Fibroblast of lung (primary cell): ENCODE results near the gene ZNF581. TPM values are rescaled to one million over a fixed set of nuclear protein-coding genes. Genes with fewer than 3 reads are reported as not detected.

Experiments
- DNase-seq, 2 donors: peaks; one replicate each; pipeline versions ENCODE4 v3.0.0 to v3.0.0-alpha.2; 2010; ENCODE audit warnings: low read depth in 2 of 2
- H2AFZ ChIP-seq: 2 replicates; pipeline ENCODE4 v1.5.1; 2012; ENCODE audit warnings: low read length, control low read depth, inconsistent platforms
- H3K27ac ChIP-seq: 2 replicates; pipeline ENCODE4 v1.5.1; 2011; ENCODE audit warnings: low read length, control low read depth; ENCODE audit not compliant: insufficient read depth
- H3K27me3 ChIP-seq: 2 replicates; pipeline ENCODE4 v1.5.1; 2011; ENCODE audit warnings: mild to moderate bottlenecking, low read length; ENCODE audit not compliant: control insufficient read depth, insufficient read depth
- H3K36me3 ChIP-seq: 2 replicates; pipeline ENCODE4 v1.5.1; 2011; ENCODE audit warnings: low read length; ENCODE audit not compliant: control insufficient read depth, insufficient read depth
- H3K4me1 ChIP-seq: 2 replicates; pipeline ENCODE4 v1.5.1; 2011; ENCODE audit warnings: low read length; ENCODE audit not compliant: control insufficient read depth, insufficient read depth; ENCODE audit errors: extremely low read depth
- H3K4me2 ChIP-seq: 2 replicates; pipeline ENCODE4 v1.5.1; 2011; ENCODE audit warnings: low read length, control low read depth; ENCODE audit not compliant: insufficient read depth; ENCODE audit errors: extremely low read depth
- H3K4me3 ChIP-seq, 4 experiments: fragments of 200-600 bp in 1 of 4; sonication (generic) in 1 of 4; replicated peaks in 1 of 4; 2 replicates each; pipeline ENCODE4 v1.5.1; 2011 to 2016; ENCODE audit warnings: low read length in 4 of 4, low read depth in 3 of 4, mild to moderate bottlenecking in 3 of 4, control low read depth in 2 of 4, inconsistent platforms in 1 of 4, mixed read lengths in 1 of 4; ENCODE audit not compliant: insufficient read depth in 1 of 4; ENCODE audit errors: control extremely low read depth in 1 of 4
- H3K79me2 ChIP-seq: 2 replicates; pipeline ENCODE4 v1.5.1; 2012; ENCODE audit warnings: mild to moderate bottlenecking, low read length, inconsistent platforms; ENCODE audit not compliant: control insufficient read depth, insufficient read depth
- H3K9ac ChIP-seq: 2 replicates; pipeline ENCODE4 v1.5.1; 2011; ENCODE audit warnings: mild to moderate bottlenecking, low read length, control low read depth; ENCODE audit not compliant: insufficient read depth
- H3K9me3 ChIP-seq: 2 replicates; pipeline ENCODE4 v1.5.1; 2012; ENCODE audit warnings: low read depth, low read length; ENCODE audit not compliant: control insufficient read depth, insufficient read depth
- H4K20me1 ChIP-seq: 2 replicates; pipeline ENCODE4 v1.5.1; 2011; ENCODE audit warnings: low read length; ENCODE audit not compliant: control insufficient read depth, insufficient read depth; ENCODE audit errors: extremely low read depth
- EZH2 ChIP-seq: IDR thresholded peaks from 2 replicates; pipeline ENCODE4 v1.5.1; 2012; ENCODE audit warnings: low read length, control low read depth, mild to moderate bottlenecking; ENCODE audit errors: missing control alignments
- polyA plus RNA-seq, 2 donors: library from polyadenylated mRNA; depleted of rRNA in 1 of 2; stranded (reverse) in 1 of 2; unstranded in 1 of 2; fragments of >200 nt; gene quantifications; 2 replicates each; pipeline ENCODE4 v1.2.1, GENCODE V29; 2011 to 2012; ENCODE audit warnings: missing spikeins in 1 of 2
- total RNA-seq: library from RNA; depleted of rRNA; stranded (reverse); fragments of >200 nt; gene quantifications from 2 replicates; pipeline ENCODE4 v1.2.1, GENCODE V29; 2014
- TF ChIP-seq, protein P1 (sequence below), 2 donors: IDR thresholded peaks in 1 of 2; conservative IDR thresholded peaks in 1 of 2; 1 replicate in 1 of 2; 2 replicates in 1 of 2; pipeline ENCODE4 v1.5.1; 2011 to 2012; ENCODE audit warnings: low read length in 2 of 2, control low read depth in 1 of 2, inconsistent platforms in 1 of 2, low read depth in 1 of 2, mild to moderate bottlenecking in 1 of 2

The ZNF581 gene
- total and polyA plus RNA-seq, 2 donors (not counting 1 experiment from before 2014, with no cell fraction given) = 9.2 to 33.4 TPM

DNA sequence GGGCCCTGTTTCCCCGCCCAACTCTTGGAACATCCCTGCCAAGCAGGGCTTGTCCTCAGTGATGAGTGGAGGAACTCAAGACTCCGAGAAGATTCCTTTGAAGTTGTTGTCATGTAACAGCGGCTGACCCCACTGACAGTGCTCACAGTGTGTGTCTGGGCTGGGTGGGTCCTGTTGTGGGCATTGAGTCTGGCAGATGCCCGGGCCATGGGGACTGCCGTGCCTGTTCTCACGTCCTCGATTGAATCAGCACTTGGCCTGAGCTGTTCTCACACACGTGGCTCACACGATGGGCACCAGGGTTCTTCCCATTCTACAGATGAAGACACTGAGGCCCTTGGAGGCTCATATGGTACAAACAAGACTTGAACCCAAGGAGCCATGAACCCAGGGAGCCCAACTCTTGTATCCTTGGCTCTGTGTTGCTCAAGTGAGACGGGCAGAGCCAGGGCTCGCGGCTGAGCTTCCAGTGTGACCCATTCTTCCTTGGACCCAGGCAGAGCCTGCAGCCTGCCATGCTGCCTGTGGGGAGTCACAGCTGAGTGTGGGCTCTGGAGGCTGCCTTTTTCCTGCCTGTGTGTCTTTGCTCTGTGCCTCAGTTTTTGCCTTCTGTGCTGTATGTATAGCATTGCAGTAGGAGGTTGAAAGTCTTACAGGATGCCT is 23.0 kb downstream of the ZNF581 start:
- no peaks in the 10 kb centered on the region for H3K4me1 ChIP-seq
- H4K20me1 ChIP-seq = peaks cover 4% of the 10 kb centered on the region
- TF ChIP-seq, protein P1, sequence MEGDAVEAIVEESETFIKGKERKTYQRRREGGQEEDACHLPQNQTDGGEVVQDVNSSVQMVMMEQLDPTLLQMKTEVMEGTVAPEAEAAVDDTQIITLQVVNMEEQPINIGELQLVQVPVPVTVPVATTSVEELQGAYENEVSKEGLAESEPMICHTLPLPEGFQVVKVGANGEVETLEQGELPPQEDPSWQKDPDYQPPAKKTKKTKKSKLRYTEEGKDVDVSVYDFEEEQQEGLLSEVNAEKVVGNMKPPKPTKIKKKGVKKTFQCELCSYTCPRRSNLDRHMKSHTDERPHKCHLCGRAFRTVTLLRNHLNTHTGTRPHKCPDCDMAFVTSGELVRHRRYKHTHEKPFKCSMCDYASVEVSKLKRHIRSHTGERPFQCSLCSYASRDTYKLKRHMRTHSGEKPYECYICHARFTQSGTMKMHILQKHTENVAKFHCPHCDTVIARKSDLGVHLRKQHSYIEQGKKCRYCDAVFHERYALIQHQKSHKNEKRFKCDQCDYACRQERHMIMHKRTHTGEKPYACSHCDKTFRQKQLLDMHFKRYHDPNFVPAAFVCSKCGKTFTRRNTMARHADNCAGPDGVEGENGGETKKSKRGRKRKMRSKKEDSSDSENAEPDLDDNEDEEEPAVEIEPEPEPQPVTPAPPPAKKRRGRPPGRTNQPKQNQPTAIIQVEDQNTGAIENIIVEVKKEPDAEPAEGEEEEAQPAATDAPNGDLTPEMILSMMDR (conservative IDR thresholded peaks at IDR 0.05 in 1 of 2, IDR thresholded peaks at IDR 0.05 in 1 of 2; ENCODE audit: low read depth in 1 of 2, low read length in 2 of 2) = no peak
- TF ChIP-seq EZH2 = no peak
- no peaks in the 10 kb centered on the region for H3K9me3 ChIP-seq
- H2AFZ ChIP-seq = no peak overlapping the region
- H3K9ac ChIP-seq = no peak overlapping the region
- no peaks in the 10 kb centered on the region for H3K27me3 ChIP-seq
- H3K36me3 ChIP-seq = peaks cover 58% of the 10 kb centered on the region
- no peak overlapping the region for H3K27ac ChIP-seq
- H3K79me2 ChIP-seq = peaks cover 83% of the 10 kb centered on the region
- H3K4me2 ChIP-seq = no peak overlapping the region
- no peak overlapping the region for H3K4me3 ChIP-seq
- DNase-seq = no peak

DNA sequence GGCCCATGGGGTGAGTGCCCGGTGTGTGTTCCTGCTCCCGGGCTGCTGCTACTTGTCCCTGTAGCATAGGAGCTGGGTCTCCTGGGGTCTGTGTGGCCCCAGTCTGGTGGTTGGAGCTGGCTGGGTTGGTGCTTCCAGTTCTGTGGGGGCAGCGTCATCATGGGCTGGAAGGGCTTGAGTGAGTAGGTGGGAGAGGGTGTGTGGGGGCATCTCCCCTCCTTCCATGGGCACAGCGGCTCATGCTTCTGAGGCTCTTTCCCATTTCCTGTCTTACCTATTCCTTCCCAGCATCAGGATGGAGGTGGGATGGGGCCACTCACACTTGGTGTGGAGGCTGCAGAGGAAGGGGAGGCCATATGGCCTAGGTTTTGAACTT is 23.5 kb downstream of the ZNF581 start:
- DNase-seq = no peak
- H3K4me1 ChIP-seq = no peaks in the 10 kb centered on the region
- no peak overlapping the region for H3K4me2 ChIP-seq
- no peak for TF ChIP-seq EZH2
- TF ChIP-seq, protein P1 (conservative IDR thresholded peaks at IDR 0.05 in 1 of 2, IDR thresholded peaks at IDR 0.05 in 1 of 2; ENCODE audit: low read depth in 1 of 2, low read length in 2 of 2) = no peak
- peaks cover 4% of the 10 kb centered on the region for H4K20me1 ChIP-seq
- no peak overlapping the region for H3K4me3 ChIP-seq
- H3K36me3 ChIP-seq = peaks cover 54% of the 10 kb centered on the region
- no peak overlapping the region for H3K9ac ChIP-seq
- H3K9me3 ChIP-seq = no peaks in the 10 kb centered on the region
- H3K79me2 ChIP-seq = peaks cover 80% of the 10 kb centered on the region
- H2AFZ ChIP-seq = no peak overlapping the region
- H3K27ac ChIP-seq = no peak overlapping the region
- H3K27me3 ChIP-seq = no peaks in the 10 kb centered on the region

DNA sequence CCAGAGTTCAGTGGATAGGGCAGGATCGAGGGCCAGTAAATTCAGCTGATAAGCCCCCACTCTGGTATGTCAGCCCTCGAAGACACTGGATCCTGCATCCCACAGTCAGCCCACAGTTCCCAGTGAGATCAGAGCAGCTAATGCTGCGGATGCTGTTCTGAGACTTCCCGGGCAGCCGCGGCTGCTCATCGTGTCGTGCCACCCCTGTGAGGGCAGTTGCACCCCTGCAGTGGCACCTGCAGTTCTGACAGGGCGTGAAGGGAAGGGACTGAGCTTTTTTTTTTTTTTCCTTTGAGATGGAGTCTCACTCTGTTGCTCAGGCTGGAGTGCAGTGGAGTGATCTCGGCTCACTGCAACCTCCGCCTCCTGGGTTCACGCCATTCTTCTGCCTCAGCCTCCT is 24.1 kb downstream of the ZNF581 start:
- TF ChIP-seq, protein P1 (conservative IDR thresholded peaks at IDR 0.05 in 1 of 2, IDR thresholded peaks at IDR 0.05 in 1 of 2; ENCODE audit: low read depth in 1 of 2, low read length in 2 of 2) = no peak
- TF ChIP-seq EZH2 = no peak
- no peak overlapping the region for H3K4me2 ChIP-seq
- H3K27ac ChIP-seq = no peak overlapping the region
- no peaks in the 10 kb centered on the region for H3K9me3 ChIP-seq
- peaks cover 82% of the 10 kb centered on the region for H3K79me2 ChIP-seq
- no peak overlapping the region for H2AFZ ChIP-seq
- H3K27me3 ChIP-seq = no peaks in the 10 kb centered on the region
- no peak for DNase-seq
- H3K36me3 ChIP-seq = peaks cover 53% of the 10 kb centered on the region
- H3K4me1 ChIP-seq = no peaks in the 10 kb centered on the region
- no peak overlapping the region for H3K4me3 ChIP-seq
- H3K9ac ChIP-seq = no peak overlapping the region
- peaks cover 4% of the 10 kb centered on the region for H4K20me1 ChIP-seq
